Erythroblast (primary cell): ENCODE data around the gene MYBPHL.

Experiments used
- GATA1 ChIP-seq: IDR thresholded peaks from 2 replicates; pipeline ENCODE4 v1.6.1; 2011; ENCODE audit warnings: low read depth, mild to moderate bottlenecking, control low read depth, low read length, moderate library complexity
- POLR2A ChIP-seq: IDR thresholded peaks from 2 replicates; pipeline ENCODE4 v1.6.1; 2011; ENCODE audit warnings: mild to moderate bottlenecking, low read length

DNA sequence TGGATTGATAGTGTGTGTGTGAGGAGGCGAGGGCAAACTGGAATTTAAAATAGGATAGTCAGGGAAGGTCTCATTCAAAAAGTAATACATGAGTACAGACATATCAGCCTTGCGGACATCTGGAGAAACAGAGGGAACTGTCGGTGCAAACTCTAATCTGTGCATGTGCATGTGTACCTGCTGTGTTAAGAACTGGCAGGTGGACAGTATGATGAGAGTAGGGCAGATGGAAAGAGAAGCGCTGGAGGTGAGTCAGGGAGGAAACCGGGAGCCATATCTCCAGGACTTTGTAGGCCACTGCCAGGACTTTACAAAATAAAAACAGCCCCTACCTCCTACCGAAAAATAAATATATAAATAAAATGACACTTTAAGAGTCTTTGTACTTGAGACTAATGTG lies 31.3 kb upstream of the MYBPHL start:
- TF ChIP-seq POLR2A (no peak), GATA1 (no peak)
